K562 (cell line): Measurements from ENCODE around the gene SEC24A. TPM values are rescaled to one million over a fixed set of nuclear protein-coding genes. Genes with fewer than 3 reads are reported as not detected.
A peak's percentile ranks its signal among the peaks of the same experiment; 100 is the strongest.

Source experiments
- CLOCK ChIP-seq: fragments of 250-450 bp; sonication (Bioruptor Pico); IDR thresholded peaks from 2 replicates; pipeline ENCODE4 v1.4.0; 2020; ENCODE audit warnings: mild to moderate bottlenecking, moderate library complexity, borderline replicate concordance
- E2F3 ChIP-seq: fragments of 250-450 bp; sonication (Bioruptor Pico); IDR thresholded peaks from 2 replicates; pipeline ENCODE4 v1.4.0; 2020; ENCODE audit warnings: mild to moderate bottlenecking
- ELF4 ChIP-seq: fragments of 450-650 bp; formaldehyde crosslinking; IDR thresholded peaks from 2 replicates; pipeline ENCODE4 v1.4.0; 2022; ENCODE audit warnings: missing genetic modification characterization
- FOXM1 ChIP-seq, 2 experiments: fragments of 450-650 bp in 1 of 2; sonication (generic) in 1 of 2; formaldehyde crosslinking in 1 of 2; IDR thresholded peaks; 2 replicates each; pipeline versions ENCODE4 v1.6.1 to v1.9.0; 2017 to 2022; ENCODE audit warnings: low read depth in 2 of 2, mild to moderate bottlenecking in 2 of 2, missing genetic modification reagents in 1 of 2, moderate library complexity in 1 of 2
- GTF2E2 ChIP-seq: fragments of 200-800 bp; sonication (Bioruptor generic); IDR thresholded peaks from 2 replicates; pipeline ENCODE4 v1.6.1; 2016; ENCODE audit warnings: missing genetic modification characterization, missing compliant biosample characterization
- IFI16 ChIP-seq: fragments of 250-450 bp; sonication (Bioruptor Pico); IDR thresholded peaks from 2 replicates; pipeline ENCODE4 v2.1.2; 2022; ENCODE audit warnings: mild to moderate bottlenecking, inconsistent platforms
- KLF16 ChIP-seq: IDR thresholded peaks from 2 replicates; pipeline ENCODE4 v1.6.1; 2016; ENCODE audit warnings: antibody characterized with exemption
- LCOR ChIP-seq: sonication (generic); formaldehyde crosslinking; IDR thresholded peaks from 2 replicates; pipeline ENCODE4 v1.8.0; 2022; ENCODE audit warnings: mild to moderate bottlenecking, missing genetic modification reagents
- RERE ChIP-seq: sonication (generic); formaldehyde crosslinking; IDR thresholded peaks from 2 replicates; pipeline ENCODE4 v1.8.0; 2023; ENCODE audit warnings: missing genetic modification reagents, mild to moderate bottlenecking, borderline replicate concordance
- TCF3 ChIP-seq: sonication (generic); formaldehyde crosslinking; IDR thresholded peaks from 2 replicates; pipeline ENCODE4 v1.4.0; 2020; ENCODE audit warnings: mild to moderate bottlenecking, missing genetic modification reagents
- TCFL5 ChIP-seq: fragments of 250-450 bp; sonication (Bioruptor Pico); conservative IDR thresholded peaks from 2 replicates; pipeline ENCODE4 v1.6.1; 2021; ENCODE audit warnings: mild to moderate bottlenecking, moderate library complexity, matching md5 sums
- ZHX1 ChIP-seq: fragments of 150-350 bp; conservative IDR thresholded peaks from 2 replicates; pipeline ENCODE4 v1.6.1; 2014; ENCODE audit warnings: low read length
- ZNF124 ChIP-seq: sonication (generic); formaldehyde crosslinking; IDR thresholded peaks from 2 replicates; pipeline ENCODE4 v1.8.1; 2022; ENCODE audit warnings: missing genetic modification reagents
- ZNF175 ChIP-seq: fragments of 200-800 bp; sonication (Bioruptor generic); IDR thresholded peaks from 2 replicates; pipeline ENCODE4 v1.6.1; 2016; ENCODE audit warnings: low read depth, mild to moderate bottlenecking, missing genetic modification characterization, missing compliant biosample characterization
- ZNF239 ChIP-seq: fragments of 250-450 bp; sonication (Bioruptor Pico); IDR thresholded peaks from 2 replicates; pipeline ENCODE4 v1.4.0; 2020; ENCODE audit warnings: mild to moderate bottlenecking
- ZNF445 ChIP-seq: fragments of 250-450 bp; sonication (Bioruptor Pico); IDR thresholded peaks from 2 replicates; pipeline ENCODE4 v1.4.0; 2020; ENCODE audit warnings: low read depth, mild to moderate bottlenecking, moderate library complexity
- ZNF507 ChIP-seq: conservative IDR thresholded peaks from 2 replicates; pipeline ENCODE4 v1.6.1; 2017; ENCODE audit warnings: missing genetic modification characterization, missing compliant biosample characterization
- polyA plus RNA-seq, 8 experiments: library from polyadenylated mRNA; depleted of rRNA in 4 of 8; stranded (reverse) in 5 of 8; unstranded in 3 of 8; fragments of >200 nt; fragmentation: Nextera tagmentation in 2 of 8; fragmentation: Illumina TruSeq in 1 of 8; extraction: Ambion mirVana in 2 of 8; extraction: Trizol in 1 of 8; gene quantifications; 2 replicates each; pipeline versions ENCODE4 v1.2.1 to v1.2.3, GENCODE V29; 2011 to 2014; ENCODE audit warnings: inconsistent platforms in 1 of 8, missing spikeins in 1 of 8
- total RNA-seq, 7 experiments: library from RNA; depleted of rRNA in 6 of 7; stranded (reverse); fragments of >200 nt in 6 of 7; fragmentation: Illumina TruSeq in 2 of 7; extraction: Trizol in 2 of 7; gene quantifications; 2 replicates each; pipeline versions ENCODE4 v1.2.1 to v1.2.3, GENCODE V29; 2011 to 2021; ENCODE audit warnings: low replicate concordance in 1 of 7

The SEC24A gene
- total and polyA plus RNA-seq, 9 of the 15 experiments (the other 6 are each of a cell fraction or from before 2014, with no cell fraction given): 7.9 to 36.5 (median 17.5) TPM

- 0 out of 2 replicates have a peak, but pooled peaks have one; percentile 55 for TF ChIP-seq RERE
- TF ChIP-seq TCFL5 (CRISPR knock-in tag): no peak
- 0 out of 2 replicates have a peak, but pooled peaks have one; percentile 78 for TF ChIP-seq GTF2E2
- TF ChIP-seq ZNF175: no peak
- no peak for TF ChIP-seq ZNF445 (CRISPR knock-in tag)
- no peak for TF ChIP-seq KLF16
- no peak for TF ChIP-seq ZNF239 (CRISPR knock-in tag)
- TF ChIP-seq E2F3 (CRISPR knock-in tag): peak; percentile 64
- TF ChIP-seq FOXM1 (IDR thresholded peaks at IDR 0.05; ENCODE audit: low read depth): no peak
- peak; percentile 87 for TF ChIP-seq FOXM1 (CRISPR knock-in tag; IDR thresholded peaks at IDR 0.05; ENCODE audit: low read depth)
- TF ChIP-seq ZNF124 (CRISPR knock-in tag): no peak
- no peak for TF ChIP-seq ZHX1
- TF ChIP-seq IFI16 (CRISPR knock-in tag): no peak
- no peak for TF ChIP-seq TCF3 (CRISPR knock-in tag)
- no peak for TF ChIP-seq CLOCK (CRISPR knock-in tag)
- TF ChIP-seq LCOR (CRISPR knock-in tag): 0 out of 2 replicates have a peak, but pooled peaks have one; percentile 12
- TF ChIP-seq ZNF507: no peak
- TF ChIP-seq ELF4 (CRISPR knock-in tag): no peak
Measured at GRCh38 chr5:134648425-134649162, at the start of gene SEC24A (continued).
